Loucy (cell line): ENCODE results near the gene ITCH.

Source experiments
- H2AFZ ChIP-seq: fragments of 200-600 bp; sonication (generic); 2 replicates; pipeline ENCODE4 v1.6.0; 2016; ENCODE audit warnings: antibody characterized with exemption, mild to moderate bottlenecking, low read length, moderate library complexity
- H3F3A ChIP-seq: fragments of 200-600 bp; 2 replicates; pipeline ENCODE4 v1.6.0; 2016; ENCODE audit warnings: antibody characterized with exemption, low read depth, mild to moderate bottlenecking
- H3K27me3 ChIP-seq: fragments of 200-600 bp; sonication (generic); 2 replicates; pipeline ENCODE4 v1.6.1; 2014; ENCODE audit warnings: low read length, mild to moderate bottlenecking; ENCODE audit not compliant: insufficient read depth, poor library complexity, severe bottlenecking
- H3K36me3 ChIP-seq: fragments of 200-600 bp; sonication (generic); 2 replicates; pipeline ENCODE4 v1.6.1; 2016; ENCODE audit warnings: low read length; ENCODE audit not compliant: insufficient read depth
- H3K4me1 ChIP-seq: fragments of 200-600 bp; sonication (generic); 2 replicates; pipeline ENCODE4 v1.5.1; 2014; ENCODE audit warnings: low read length, mild to moderate bottlenecking; ENCODE audit not compliant: insufficient read depth, poor library complexity, severe bottlenecking
- H3K4me2 ChIP-seq: fragments of 200-600 bp; sonication (generic); 2 replicates; pipeline ENCODE4 v1.6.0; 2014; ENCODE audit warnings: antibody characterized with exemption, low read length, low read depth, mild to moderate bottlenecking; ENCODE audit not compliant: poor library complexity, severe bottlenecking
- H3K4me3 ChIP-seq: fragments of 200-600 bp; sonication (generic); 2 replicates; pipeline ENCODE4 v1.5.1; 2014; ENCODE audit warnings: low read length, mild to moderate bottlenecking, mixed read lengths; ENCODE audit not compliant: poor library complexity, severe bottlenecking
- H3K79me2 ChIP-seq: fragments of 200-600 bp; sonication (generic); 2 replicates; pipeline ENCODE4 v1.6.1; 2014; ENCODE audit warnings: low read length; ENCODE audit not compliant: insufficient read depth
- H3K9ac ChIP-seq: fragments of 200-600 bp; sonication (generic); 2 replicates; pipeline ENCODE4 v1.6.0; 2014; ENCODE audit warnings: mild to moderate bottlenecking, low read depth, low read length, moderate library complexity; ENCODE audit not compliant: poor library complexity, severe bottlenecking
- H3K9me2 ChIP-seq: fragments of 200-600 bp; sonication (generic); replicated peaks from 2 replicates; pipeline ENCODE4 v1.6.1; 2016; ENCODE audit warnings: low read depth, low read length, mixed read lengths
- H3K9me3 ChIP-seq: fragments of 200-600 bp; sonication (generic); 2 replicates; pipeline ENCODE4 v1.6.1; 2014; ENCODE audit warnings: mild to moderate bottlenecking, antibody characterized with exemption, low read length, low read depth; ENCODE audit not compliant: insufficient read depth
- H4K20me1 ChIP-seq: fragments of 200-600 bp; sonication (generic); 2 replicates; pipeline ENCODE4 v1.6.0; 2014; ENCODE audit warnings: antibody characterized with exemption, low read length, mild to moderate bottlenecking; ENCODE audit not compliant: insufficient read depth, poor library complexity, severe bottlenecking
- EZH2phosphoT487 ChIP-seq: fragments of 200-600 bp; IDR thresholded peaks from 2 replicates; pipeline ENCODE4 v1.6.1; 2018; ENCODE audit warnings: antibody characterized with exemption, mild to moderate bottlenecking, moderate library complexity, borderline replicate concordance
- TF ChIP-seq, protein P1 (sequence below): fragments of 200-600 bp; sonication (generic); conservative IDR thresholded peaks from 2 replicates; pipeline ENCODE4 v1.5.1; 2014; ENCODE audit warnings: mild to moderate bottlenecking, antibody characterized with exemption, low read length

Gene ITCH

GRCh38 chr20:34500823-34501222, 137.8 kb downstream of the ITCH start:
- Histone ChIP-seq H3K4me2 (no peak overlapping the region), H3K4me1 (no peaks in the 10 kb centered on the region), H3K36me3 (peaks cover 66% of the 10 kb centered on the region), H3K4me3 (no peak overlapping the region), H4K20me1 (no peaks in the 10 kb centered on the region), H3K79me2 (peaks cover 6% of the 10 kb centered on the region; the same call in 1 of the 2 replicates), H3K9me3 (peaks cover 12% of the 10 kb centered on the region), H3F3A (no peaks in the 10 kb centered on the region), H3K9ac (no peak overlapping the region), H3K9me2 (no peaks in the 10 kb centered on the region), H2AFZ (no peak overlapping the region), H3K27me3 (no peaks in the 10 kb centered on the region)
- no peak for TF ChIP-seq EZH2phosphoT487
- TF ChIP-seq, protein P1, sequence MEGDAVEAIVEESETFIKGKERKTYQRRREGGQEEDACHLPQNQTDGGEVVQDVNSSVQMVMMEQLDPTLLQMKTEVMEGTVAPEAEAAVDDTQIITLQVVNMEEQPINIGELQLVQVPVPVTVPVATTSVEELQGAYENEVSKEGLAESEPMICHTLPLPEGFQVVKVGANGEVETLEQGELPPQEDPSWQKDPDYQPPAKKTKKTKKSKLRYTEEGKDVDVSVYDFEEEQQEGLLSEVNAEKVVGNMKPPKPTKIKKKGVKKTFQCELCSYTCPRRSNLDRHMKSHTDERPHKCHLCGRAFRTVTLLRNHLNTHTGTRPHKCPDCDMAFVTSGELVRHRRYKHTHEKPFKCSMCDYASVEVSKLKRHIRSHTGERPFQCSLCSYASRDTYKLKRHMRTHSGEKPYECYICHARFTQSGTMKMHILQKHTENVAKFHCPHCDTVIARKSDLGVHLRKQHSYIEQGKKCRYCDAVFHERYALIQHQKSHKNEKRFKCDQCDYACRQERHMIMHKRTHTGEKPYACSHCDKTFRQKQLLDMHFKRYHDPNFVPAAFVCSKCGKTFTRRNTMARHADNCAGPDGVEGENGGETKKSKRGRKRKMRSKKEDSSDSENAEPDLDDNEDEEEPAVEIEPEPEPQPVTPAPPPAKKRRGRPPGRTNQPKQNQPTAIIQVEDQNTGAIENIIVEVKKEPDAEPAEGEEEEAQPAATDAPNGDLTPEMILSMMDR = no peak

DNA sequence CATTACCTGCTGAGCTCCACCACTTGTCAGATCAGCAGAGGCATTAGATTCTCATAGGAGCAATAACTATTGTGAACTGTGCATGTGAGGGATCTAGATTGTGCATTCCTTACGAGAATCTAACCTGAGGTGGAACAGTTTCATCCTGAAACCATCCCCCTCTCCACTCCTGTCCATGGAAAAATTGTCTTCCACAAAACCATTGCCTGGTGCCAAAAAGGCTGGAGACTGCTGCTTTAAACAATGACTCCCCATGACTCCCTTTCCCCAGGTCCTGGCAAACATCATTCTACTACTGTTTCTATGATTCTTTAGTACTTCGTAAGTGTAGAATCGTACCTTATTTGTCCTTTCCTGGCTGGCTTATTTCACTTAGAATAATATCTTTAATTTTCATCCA, 143.4 kb downstream of the ITCH start:
- Histone ChIP-seq H3K4me3 (no peak overlapping the region), H3F3A (no peaks in the 10 kb centered on the region), H3K36me3 (peaks cover 66% of the 10 kb centered on the region), H4K20me1 (no peaks in the 10 kb centered on the region), H3K27me3 (no peaks in the 10 kb centered on the region), H3K79me2 (no peaks in the 10 kb centered on the region), H3K4me2 (no peak overlapping the region), H3K4me1 (no peaks in the 10 kb centered on the region), H2AFZ (no peak overlapping the region), H3K9ac (no peak overlapping the region), H3K9me3 (no peaks in the 10 kb centered on the region), H3K9me2 (no peaks in the 10 kb centered on the region)
- TF ChIP-seq EZH2phosphoT487 = no peak
- TF ChIP-seq, protein P1 = no peak

- Histone ChIP-seq H3K79me2 (no peaks in the 10 kb centered on the region), H3K4me2 (no peak overlapping the region), H3K9me2 (no peaks in the 10 kb centered on the region), H2AFZ (no peak overlapping the region), H3K9ac (no peak overlapping the region), H3F3A (no peaks in the 10 kb centered on the region), H3K36me3 (peaks cover 59% of the 10 kb centered on the region), H4K20me1 (no peaks in the 10 kb centered on the region), H3K9me3 (no peaks in the 10 kb centered on the region), H3K4me3 (no peak overlapping the region), H3K4me1 (no peaks in the 10 kb centered on the region), H3K27me3 (no peaks in the 10 kb centered on the region)
- TF ChIP-seq, protein P1 = no peak
- no peak for TF ChIP-seq EZH2phosphoT487
Measured at GRCh38 chr20:34507702-34508413, 144.8 kb downstream of the ITCH start.
